ENCODE data around the gene SPN.
"Not testable (repeated sequence)": the region's sequence is repeated elsewhere in the genome, so short reads cannot be mapped to it uniquely, and the experiment has no call there.

Gene SPN

GRCh38 chr16:29663016-29663806, at the start of gene SPN:
Gene SPN (plus strand): TSS chr16:29663247. CDS start chr16:29663729, 482 bp downstream.
- DNase-seq: no peak

GRCh38 chr16:29613307-29614057, 49.6 kb upstream of the SPN start:
- peak; percentile 84 for DNase-seq

- not testable (repeated sequence) for DNase-seq
Measured at GRCh38 chr16:29614691-29615314, 48.2 kb upstream of the SPN start.

GRCh38 chr16:29616127-29616526, 46.9 kb upstream of the SPN start:
- DNase-seq: not testable (repeated sequence)

- DNase-seq: not testable (repeated sequence)
Measured at GRCh38 chr16:29620591-29620990, 42.5 kb upstream of the SPN start.

- not testable (repeated sequence) for DNase-seq
Measured at GRCh38 chr16:29622738-29623137, 40.3 kb upstream of the SPN start.

- not testable (repeated sequence) for DNase-seq
Measured at GRCh38 chr16:29623253-29623652, 39.8 kb upstream of the SPN start.

GRCh38 chr16:29625114-29625513, 37.9 kb upstream of the SPN start:
- not testable (repeated sequence) for DNase-seq

- DNase-seq: not testable (repeated sequence)
Measured at GRCh38 chr16:29626778-29627331, 36.2 kb upstream of the SPN start.

GRCh38 chr16:29627661-29628075, 35.4 kb upstream of the SPN start:
- not testable (repeated sequence) for DNase-seq

- not testable (repeated sequence) for DNase-seq
Measured at GRCh38 chr16:29628707-29629106, 34.3 kb upstream of the SPN start.

GRCh38 chr16:29629318-29629717, 33.7 kb upstream of the SPN start:
- DNase-seq: not testable (repeated sequence)

GRCh38 chr16:29631658-29632057, 31.4 kb upstream of the SPN start:
- DNase-seq: not testable (repeated sequence)

GRCh38 chr16:29635902-29636301, 27.1 kb upstream of the SPN start:
- not testable (repeated sequence) for DNase-seq

GRCh38 chr16:29636368-29636767, 26.7 kb upstream of the SPN start:
- not testable (repeated sequence) for DNase-seq

GRCh38 chr16:29638751-29639150, 24.3 kb upstream of the SPN start:
- DNase-seq: not testable (repeated sequence)

- DNase-seq: no peak
Measured at GRCh38 chr16:29641561-29641960, 21.5 kb upstream of the SPN start.

GRCh38 chr16:29643596-29643995, 19.5 kb upstream of the SPN start:
- no peak for DNase-seq

GRCh38 chr16:29644338-29644857, 18.6 kb upstream of the SPN start:
- no peak for DNase-seq

GRCh38 chr16:29644973-29645693, 17.9 kb upstream of the SPN start:
- no peak for DNase-seq

- no peak for DNase-seq
Measured at GRCh38 chr16:29645694-29646187, 17.3 kb upstream of the SPN start.

- no peak for DNase-seq
Measured at GRCh38 chr16:29646947-29647346, 16.1 kb upstream of the SPN start.

Measured in T1000 (cell line).